ENCODE results near the gene CCR9.

CCR9 gene

DNA sequence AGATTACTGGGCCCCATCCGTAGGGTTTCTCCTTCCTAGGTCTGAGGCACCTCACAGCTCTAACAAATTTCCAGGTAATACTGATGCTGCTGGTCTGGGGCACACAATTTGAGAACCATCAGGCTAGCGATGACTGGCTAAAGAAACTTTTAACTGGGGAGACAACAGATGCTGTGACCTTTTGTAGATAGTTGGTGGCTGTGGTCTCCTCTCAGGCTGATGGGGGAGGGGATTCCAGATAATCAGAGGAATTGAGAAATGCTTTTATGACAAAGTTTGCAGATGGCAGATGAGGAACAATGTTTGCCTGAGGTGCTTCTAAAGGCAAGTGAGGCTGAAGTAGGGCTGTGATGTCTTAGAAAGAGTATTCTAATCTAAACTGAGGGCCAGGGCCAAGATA is 13.8 kb upstream of the CCR9 start:
- DNase-seq (ENCODE audit: low read depth in 2 of 2), result no peak

DNA sequence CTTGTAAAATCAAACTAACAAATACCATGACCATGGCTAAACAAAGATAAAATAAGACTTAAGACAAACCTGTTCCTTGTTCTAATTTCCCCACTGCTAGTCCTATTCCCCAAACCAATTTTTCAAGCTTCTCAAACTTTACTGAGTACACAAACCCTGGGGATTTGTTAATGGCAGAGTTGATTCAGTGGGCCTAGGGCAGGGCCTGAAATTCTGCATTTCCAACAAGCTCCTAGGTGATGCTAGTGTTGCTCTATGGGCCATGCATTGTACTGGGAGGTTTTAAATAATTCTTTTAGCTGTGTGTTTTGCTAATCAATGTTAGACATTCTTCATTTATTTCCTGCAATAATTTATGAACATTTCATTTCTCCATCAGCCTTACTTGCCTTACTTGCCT is 13.3 kb upstream of the CCR9 start:
- DNase-seq (ENCODE audit: low read depth in 2 of 2), result no peak

DNA sequence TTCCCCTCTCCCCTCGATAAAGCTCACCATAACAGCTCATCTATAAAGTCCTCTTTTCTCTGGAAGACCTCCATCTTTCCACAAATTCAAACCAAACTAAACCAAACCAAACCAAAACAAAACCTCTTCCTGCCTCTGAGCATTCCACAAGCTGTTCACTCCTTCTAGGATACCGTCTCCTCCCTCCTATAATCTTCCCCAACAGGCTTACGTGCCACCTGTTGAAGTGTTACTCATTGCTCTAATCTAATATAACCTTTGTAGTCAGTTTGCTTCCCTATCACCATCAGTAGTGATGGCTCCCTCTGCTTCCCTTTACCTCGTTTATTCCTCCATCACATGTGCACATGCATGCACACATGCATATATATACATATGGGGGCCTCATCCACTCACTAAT is 12.7 kb upstream of the CCR9 start:
- DNase-seq (ENCODE audit: low read depth in 2 of 2), result no peak

DNA sequence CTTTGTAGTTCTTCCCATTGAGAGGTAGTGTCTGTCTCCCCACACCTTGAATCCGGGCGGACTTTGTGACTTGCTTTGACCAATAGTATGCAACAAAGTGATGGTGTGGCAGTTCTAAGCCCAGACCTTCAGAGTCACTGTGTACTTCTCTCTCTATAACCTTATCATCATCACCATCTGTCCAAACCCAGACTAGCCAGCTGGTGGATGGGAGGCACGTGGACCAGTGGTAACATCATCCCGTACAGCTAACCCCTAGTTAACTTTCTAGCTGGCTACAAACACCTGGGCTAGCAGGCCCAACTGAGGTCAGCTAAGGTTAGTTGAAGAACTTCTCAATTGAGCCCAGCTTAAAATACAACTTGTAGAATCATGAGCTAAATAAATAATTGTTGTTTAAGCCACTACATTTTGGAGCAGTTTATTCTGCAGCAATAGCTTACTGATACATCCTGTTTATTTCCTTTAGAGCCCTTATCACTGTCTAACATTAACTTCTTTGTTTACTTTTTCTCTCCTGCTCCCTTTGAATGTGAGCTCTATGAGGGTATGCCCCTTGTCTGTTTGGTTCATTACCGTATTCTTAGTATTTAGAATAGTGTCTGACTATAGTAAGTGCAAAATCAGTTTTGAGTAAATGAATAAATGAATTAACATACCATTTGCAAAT is 11.5 kb upstream of the CCR9 start:
- no peak for DNase-seq (ENCODE audit: low read depth in 2 of 2)

DNA sequence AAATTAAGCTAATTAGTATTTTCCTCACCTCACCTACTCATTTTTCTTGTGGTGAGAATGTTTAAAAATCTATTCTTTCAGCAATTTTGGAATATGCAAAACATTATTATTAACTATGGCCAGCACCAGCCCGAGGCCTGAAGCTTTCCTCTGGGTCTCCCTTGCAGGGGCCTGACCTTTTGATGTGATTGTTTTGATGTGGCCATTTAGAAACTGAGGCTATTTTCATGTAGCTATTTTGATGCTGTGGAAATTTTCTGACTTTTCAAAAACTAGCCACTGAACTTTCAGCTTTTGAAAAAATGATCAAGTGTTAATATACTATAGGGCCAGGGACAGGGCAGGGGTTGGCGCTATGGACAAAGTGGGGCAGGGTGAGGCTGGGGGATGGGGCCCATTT is 8.2 kb upstream of the CCR9 start:
- DNase-seq (ENCODE audit: low read depth in 2 of 2), result no peak

DNA sequence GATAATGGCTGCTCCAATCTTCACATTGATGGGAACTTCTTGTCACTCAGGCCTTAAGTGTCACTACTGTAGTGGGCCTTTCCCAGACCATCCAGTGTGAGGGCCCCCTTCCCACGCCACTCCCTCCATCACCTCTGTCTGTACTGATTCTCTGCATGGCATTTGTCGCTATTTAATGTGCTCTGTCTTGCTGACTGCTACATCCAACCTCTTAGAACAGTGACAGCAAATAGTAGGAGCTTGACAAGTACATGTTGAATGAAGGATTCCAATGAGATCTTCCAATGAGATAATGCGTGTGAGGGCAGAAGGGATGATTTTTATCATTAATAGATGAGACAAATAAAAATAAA is 5.6 kb upstream of the CCR9 start:
- DNase-seq (ENCODE audit: low read depth in 2 of 2), result no peak

DNA sequence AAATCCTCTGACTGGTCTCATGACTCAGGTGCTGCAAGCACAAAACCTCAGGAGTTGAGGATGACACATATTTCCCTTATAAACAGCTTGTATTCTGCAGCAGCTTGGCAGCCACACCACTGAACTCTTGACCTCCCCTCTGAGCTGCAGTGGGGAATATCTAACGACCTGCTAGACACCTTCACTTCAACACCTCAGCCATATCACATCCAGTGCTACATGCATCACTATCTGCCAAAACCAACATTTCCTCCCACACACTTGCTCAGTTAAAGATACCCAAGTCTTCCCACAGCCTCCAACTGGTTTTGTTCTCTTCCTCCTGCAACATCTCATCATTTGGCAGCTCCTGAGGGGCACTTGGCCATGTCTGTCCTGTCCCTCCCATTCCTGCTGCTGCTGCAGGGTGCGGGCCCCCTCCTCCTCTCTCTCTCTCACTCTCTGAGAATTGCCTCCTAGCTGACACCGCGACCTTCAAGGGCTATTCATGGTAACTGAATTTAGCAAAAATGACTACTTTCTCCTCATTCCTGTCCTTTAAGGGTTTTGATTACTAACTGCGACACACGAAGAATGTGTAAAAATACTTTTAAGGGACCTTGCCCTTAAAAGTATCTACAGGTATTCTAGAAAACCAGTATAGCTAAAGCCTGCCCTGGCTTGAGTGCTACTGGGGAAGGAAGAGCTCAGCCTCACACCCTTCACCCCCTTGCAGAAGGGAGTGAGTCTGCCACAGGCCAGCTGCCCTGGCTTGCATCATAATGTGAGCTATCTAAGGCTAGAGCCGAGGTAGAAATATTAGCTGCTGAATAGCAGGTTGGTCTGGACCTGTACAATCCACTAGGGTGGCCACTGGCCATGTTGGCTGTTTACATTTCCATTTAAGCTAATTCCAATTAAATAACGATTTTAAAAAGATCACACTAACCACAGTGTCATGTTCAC is 5.0 kb upstream of the CCR9 start:
- peak in 1 of 2 donors; percentile 32 for DNase-seq (ENCODE audit: low read depth in 2 of 2)

DNA sequence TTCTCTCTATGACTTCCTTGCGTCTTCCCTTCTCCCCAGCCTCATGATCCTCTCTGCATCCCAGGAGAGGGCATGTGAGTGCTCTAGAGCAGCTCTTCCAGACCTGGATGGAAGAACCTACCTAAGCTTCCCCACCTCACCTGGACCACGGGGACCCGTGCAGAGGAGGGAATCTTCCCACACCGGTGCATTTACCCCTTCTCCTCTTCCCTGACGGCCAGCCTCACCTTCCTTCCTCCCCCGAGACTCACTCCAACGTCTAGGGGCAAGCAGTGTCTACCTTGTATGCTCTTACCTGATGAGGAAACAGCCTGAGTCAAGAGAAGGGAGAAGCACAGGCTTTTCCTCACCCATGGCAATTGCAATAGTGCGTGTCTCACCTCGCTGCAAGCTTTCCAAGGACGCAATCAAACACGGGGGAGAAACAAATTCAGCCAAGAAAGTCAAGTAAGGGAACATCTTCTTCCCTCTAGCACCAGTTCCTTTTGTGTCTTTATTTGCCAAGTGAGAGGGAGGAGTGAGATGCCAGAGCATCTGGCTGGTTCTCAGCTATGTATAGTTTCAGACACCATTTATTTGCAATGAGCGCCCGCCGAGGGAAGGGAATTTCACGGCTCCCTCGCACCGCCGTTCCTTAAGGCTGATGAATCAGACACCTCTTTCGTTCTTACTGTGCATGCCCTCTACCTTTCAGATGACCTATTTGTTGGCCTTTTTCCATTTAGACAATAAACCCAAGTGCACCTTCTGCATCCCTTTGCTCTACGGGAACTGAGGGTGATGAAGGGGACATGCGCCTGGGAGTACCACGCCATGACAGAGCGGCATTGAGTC is 1.8 kb upstream of the CCR9 start:
- no peak for DNase-seq (ENCODE audit: low read depth in 2 of 2)

DNA sequence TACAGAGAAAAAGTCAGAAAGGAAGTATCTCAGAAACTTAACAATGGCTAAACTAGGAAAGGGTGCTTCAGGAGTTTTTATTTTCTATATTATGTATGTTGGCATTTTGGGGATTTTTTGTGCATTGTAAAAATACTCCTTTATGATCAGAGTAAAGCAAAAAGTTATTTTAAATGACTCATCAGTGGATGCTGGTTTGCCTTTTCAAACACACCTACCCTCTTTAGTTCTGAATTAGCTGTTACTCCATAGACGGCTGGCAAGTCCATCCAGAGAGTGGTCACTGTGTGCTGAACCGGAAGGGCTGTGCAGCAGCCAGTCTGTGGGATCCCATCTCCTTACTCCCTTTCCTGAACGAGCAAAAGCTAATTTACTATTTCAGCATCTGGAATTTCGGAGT is 942 bp downstream of the CCR9 start:
- DNase-seq (ENCODE audit: low read depth in 2 of 2), result no peak

DNA sequence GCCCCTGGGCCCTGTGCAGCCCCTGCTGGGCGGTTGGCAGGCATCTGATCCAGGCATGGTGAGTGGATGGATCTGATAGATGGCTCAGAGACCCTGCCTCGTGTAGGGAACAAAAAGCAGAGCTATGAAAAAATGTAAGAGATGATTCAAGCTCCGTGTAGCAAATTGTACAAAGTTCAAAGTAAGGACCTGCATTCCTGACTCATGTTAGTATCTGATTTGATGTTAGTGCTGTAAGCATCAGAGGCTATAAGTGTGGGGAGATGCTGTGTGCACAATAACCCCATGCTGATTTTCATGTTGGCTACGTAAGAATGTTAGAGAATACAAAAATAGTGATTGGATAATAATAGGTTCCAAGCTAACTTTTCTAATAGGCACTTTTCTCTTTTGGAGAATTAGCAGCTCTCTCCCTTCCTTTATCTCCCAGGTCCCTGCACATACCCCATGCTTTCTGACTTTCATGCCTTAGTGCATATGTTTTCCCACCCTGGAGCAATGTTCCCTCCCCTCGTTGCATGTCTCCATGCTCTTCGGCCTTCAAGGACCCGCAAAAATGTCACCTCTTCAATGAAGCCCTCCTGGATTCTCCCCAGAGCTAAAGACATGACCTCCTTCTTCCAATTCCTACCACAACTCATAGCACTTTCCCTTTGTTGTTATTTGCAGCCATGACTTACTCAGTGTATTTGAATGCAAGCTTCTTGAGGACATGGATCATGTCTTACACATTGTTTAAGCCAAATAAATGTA is 1.6 kb downstream of the CCR9 start:
- DNase-seq (ENCODE audit: low read depth in 2 of 2), result no peak

DNA sequence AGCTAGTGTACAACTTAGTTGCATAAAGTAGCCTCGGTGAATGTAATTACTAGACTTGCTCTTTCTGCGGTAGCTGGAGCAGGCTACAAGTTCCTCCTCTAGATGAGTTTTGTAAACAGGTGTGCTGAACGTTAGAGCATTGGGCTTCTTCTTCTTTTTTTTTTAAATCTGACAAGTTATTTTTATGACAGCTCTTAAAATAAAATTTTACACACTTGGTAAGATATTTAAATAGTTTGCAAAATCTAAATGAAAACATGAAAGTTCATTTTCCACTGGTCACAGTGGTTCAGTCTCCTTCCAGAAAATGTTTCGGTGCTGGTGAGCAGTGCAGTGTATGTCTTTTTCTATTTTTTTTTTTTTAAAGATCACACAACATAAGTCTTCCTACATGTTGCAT is 3.0 kb downstream of the CCR9 start:
- no peak for DNase-seq (ENCODE audit: low read depth in 2 of 2)

DNA sequence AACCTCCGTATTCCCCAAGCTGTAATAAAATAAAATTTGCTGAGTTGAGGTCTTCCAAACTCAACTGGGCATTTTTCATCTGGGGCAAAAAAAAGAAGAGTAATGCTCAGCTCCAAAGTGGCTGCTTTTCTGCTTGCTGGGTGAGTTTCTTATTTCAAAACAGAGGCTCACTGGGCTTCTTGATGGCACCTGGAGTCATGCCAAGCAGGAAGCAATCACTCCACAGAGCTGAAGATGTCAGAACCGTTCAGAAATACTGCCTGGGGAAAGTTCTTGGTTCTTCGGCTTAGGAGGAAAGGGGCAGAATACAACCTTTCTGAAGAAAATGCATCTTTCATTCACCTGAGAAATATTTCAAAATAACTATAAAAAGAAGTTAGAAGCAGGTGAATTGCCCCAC is 4.1 kb downstream of the CCR9 start:
- no peak for DNase-seq (ENCODE audit: low read depth in 2 of 2)

DNA sequence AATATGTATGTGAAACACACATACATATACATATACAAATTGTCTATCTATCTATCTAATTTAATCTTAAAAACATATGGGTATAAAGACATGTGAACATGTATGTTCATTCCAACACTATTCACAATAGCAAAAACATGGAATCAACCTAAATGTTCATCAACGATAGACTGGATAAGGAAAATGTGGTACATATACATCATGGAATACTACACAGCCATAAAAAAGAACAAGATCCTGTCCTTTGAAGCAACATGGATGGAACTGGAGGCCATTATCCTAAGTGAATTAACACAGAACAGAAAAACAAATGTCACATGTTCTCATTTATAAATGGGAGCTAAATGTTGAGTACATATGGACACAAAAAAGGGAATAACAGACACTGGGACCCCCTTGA is 5.8 kb downstream of the CCR9 start:
- DNase-seq (ENCODE audit: low read depth in 2 of 2), result no peak

DNA sequence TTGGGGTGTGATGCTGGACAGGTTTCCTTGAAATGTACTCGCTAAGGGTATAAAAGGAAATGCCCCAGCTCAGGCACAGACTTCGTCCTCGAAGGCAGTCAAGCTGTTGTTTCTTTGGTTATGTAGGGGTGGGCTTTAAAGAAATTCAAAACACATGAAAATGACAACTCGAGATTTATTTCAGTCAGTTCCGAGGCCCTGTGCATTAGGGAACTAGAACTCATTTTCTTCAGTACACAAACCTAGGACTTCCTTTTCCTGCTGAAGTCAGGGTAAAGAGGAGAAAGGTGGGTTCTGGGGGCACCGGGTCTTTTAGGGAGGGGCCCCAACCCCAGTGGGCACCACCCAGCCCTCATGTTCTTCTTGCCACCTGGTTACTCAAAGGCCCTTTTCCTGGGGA is 7.7 kb downstream of the CCR9 start:
- no peak for DNase-seq (ENCODE audit: low read depth in 2 of 2)

DNA sequence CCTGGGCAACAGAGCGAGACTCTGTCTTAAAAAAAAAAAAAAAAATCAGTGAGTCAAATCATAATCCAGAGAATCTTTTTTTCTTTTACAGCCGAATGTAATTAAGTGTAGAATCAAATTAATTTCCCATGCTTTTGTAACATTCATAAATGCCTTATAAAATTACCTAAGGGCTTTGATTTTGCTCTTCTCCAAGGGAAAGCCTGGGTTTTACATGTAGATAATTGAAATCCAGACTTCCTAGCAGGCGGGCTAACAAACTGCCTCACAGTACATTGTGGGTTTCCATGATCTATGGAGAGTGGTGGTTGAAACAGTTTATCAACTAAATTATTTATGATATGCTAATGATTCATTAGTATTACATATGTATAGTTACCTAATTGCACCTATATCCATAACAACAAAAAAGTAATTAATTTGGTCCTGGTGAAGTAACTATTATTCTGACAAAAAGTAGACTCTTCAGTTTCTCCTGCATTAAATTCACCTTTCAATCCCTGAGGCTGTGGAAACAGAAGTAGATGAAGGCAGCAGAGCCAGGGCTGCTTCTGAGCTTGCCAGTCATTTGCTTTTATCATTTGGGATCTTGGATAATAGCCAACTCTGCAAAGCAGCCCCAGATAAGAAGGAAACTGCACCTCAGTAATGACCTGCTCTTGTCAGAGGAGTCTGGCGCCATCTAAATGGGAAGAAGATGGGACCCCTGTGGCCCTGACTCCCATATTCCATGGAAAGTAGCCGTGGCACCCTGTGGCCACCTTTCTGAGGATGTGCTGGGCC is 9.5 kb downstream of the CCR9 start:
- DNase-seq (ENCODE audit: low read depth in 2 of 2), result no peak

DNA sequence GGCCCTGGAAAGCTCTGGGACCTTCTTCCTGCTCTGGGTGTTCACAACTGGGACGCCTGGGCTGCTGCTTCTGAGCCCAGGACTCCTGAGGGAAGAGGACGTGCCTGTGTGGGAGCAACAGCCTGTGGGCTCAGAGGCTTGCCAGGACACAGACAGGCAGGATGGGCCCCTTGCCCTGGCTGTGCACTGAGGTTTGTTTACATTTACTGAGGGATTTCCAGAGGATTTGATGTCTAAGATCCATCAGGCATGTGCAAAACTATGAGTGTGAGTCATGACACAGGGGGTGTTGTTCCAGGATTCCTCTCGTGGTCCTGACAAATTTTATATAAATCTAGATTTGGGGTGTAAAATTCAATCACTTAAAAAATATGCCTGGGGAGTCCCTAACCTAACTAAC is 10.6 kb downstream of the CCR9 start:
- DNase-seq (ENCODE audit: low read depth in 2 of 2), result no peak

DNA sequence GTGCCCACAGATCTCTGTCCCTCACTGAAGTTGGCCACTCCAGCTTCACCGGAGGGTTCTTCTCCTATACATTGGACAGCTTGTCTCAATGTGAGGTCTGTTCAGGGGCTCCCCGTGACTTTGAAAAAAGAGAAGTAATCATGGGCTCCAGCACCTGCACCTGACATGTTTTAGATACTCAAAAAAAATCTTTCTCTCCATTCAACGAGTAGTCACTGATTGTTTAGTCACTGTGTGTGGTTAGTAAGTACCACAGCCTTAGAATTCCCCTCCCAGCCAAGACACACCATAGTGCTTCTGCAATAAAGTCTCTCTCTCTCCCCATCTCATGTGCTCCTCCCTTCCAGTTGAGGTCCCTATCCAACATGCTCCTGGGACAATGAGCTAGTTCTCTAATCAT is 18.6 kb downstream of the CCR9 start:
- DNase-seq (ENCODE audit: low read depth in 2 of 2), result no peak

DNA sequence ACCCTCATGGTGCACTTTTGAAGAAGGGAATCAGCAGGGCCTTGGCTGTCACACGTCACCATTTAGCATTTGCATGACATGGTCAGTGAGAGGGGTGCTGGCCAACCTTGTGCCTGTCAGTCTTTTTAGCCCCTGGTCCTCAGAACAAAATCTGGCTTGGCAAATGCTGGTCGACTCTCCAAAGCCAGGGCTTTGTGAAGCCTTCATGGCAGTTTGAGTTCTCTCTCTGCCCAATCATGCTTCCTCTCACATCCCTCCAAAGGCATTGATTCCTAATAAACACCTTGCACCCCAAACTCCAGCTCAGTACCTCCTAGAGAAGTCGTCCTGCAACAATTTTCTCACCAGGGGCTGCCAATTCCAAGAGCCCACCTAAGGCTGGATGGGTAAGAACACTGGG is 19.4 kb downstream of the CCR9 start:
- DNase-seq (ENCODE audit: low read depth in 2 of 2), result no peak

DNA sequence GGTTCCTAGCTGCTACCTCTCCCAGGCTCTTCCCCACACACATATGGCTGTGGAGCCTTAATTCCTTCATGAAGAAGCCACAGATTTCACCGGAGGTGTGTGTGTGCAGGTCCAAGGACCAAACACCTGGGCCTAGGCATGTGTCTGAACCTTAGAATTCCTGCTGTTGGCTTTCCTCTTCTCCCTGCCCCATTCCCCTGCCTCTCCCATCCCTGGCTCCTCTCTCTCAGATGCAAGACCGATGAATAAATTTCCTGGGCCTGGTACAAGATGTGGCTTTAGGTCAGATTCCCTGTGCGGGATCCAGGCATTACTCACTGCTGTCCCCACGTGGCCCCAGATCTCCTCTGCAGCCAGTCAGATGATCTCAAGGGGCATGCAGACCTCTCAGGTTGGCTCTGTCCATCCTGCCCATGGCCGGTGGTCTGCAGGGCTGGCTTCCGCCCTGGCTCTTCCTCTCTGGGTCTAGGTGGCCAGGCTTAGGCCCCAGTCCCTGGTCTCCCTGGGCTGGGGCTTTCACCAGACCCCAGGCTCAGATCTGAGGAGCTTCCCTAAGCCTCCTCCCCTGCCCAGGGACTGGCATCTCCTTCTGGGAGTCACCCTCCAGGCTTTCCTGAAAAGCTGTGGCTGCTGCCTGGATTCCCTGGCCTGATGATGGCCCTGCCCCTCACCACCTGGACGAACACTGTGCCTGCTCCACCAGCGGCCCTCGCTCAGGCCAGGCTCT is 20.5 kb downstream of the CCR9 start:
- no peak for DNase-seq (ENCODE audit: low read depth in 2 of 2)
